Fibroblast of mammary gland (primary cell): Measurements from ENCODE around the gene ANKRD63.

Experiments
- DNase-seq: peaks from one replicate; pipeline ENCODE4 v3.0.0-alpha.2; 2010; ENCODE audit warnings: low read depth
- H3K4me3 ChIP-seq: 2 replicates; pipeline ENCODE4 v1.5.1; 2011; ENCODE audit warnings: low read depth, mild to moderate bottlenecking, low read length, moderate library complexity; ENCODE audit not compliant: control insufficient read depth
- TF ChIP-seq, protein P1 (sequence below): conservative IDR thresholded peaks from 2 replicates; pipeline ENCODE4 v1.5.1; 2011; ENCODE audit warnings: low read depth, low read length, inconsistent platforms; ENCODE audit not compliant: control insufficient read depth, insufficient read depth

ANKRD63 gene

GRCh38 chr15:40240619-40241221 is 42.1 kb downstream of the ANKRD63 start:
- DNase-seq = no peak
- no peak overlapping the region for H3K4me3 ChIP-seq
- TF ChIP-seq, protein P1, sequence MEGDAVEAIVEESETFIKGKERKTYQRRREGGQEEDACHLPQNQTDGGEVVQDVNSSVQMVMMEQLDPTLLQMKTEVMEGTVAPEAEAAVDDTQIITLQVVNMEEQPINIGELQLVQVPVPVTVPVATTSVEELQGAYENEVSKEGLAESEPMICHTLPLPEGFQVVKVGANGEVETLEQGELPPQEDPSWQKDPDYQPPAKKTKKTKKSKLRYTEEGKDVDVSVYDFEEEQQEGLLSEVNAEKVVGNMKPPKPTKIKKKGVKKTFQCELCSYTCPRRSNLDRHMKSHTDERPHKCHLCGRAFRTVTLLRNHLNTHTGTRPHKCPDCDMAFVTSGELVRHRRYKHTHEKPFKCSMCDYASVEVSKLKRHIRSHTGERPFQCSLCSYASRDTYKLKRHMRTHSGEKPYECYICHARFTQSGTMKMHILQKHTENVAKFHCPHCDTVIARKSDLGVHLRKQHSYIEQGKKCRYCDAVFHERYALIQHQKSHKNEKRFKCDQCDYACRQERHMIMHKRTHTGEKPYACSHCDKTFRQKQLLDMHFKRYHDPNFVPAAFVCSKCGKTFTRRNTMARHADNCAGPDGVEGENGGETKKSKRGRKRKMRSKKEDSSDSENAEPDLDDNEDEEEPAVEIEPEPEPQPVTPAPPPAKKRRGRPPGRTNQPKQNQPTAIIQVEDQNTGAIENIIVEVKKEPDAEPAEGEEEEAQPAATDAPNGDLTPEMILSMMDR = no peak

DNA sequence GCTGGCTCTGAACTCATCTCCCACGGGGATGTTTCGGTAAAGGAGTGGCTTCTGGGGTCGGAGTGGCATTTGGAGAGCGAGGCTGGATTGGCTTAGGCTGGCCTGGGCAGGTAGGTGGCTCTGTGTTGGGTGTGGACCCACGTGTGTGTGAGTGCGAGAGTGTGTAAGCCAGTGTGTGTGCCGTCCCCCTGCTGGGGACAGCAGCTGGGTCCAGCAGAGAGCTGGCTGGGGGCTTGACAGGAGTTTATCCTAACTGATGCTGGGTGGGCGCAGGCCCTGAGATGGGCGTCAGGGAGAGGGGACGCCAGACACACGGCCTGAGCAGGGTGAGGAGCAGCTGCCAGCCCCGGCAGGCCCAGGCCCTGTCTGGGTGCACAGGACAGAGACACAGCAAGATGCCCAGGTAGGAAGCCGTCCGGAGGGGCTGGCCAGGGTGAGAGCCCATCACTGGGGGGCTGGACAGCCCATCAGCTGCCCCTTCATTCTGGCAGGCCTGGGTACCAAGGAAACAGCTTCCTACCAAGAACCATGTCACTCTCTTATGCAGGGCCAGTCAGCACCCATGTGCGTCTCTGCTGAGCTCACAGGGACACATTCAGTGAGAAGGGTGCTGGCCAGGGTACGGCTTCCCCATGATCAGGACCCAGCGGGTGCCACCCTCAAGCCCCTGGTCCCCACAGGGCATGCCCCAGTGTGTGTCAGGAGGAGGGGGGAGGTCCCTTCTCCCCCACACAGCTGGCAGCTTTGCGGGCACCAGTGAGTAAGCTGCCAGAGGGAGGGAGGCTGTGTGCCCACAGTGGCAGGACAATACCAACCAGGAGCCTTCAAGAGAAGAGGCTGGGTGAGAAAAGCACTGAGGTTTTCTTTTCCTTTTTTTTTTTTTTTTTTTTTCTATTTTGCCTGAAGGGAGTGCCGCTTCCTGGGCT is 42.9 kb downstream of the ANKRD63 start:
- TF ChIP-seq, protein P1 = no peak
- DNase-seq = no peak
- no peak overlapping the region for H3K4me3 ChIP-seq

GRCh38 chr15:40239404-40239692 is 43.5 kb downstream of the ANKRD63 start:
- no peak for DNase-seq
- no peak overlapping the region for H3K4me3 ChIP-seq
- TF ChIP-seq, protein P1 = no peak

DNA sequence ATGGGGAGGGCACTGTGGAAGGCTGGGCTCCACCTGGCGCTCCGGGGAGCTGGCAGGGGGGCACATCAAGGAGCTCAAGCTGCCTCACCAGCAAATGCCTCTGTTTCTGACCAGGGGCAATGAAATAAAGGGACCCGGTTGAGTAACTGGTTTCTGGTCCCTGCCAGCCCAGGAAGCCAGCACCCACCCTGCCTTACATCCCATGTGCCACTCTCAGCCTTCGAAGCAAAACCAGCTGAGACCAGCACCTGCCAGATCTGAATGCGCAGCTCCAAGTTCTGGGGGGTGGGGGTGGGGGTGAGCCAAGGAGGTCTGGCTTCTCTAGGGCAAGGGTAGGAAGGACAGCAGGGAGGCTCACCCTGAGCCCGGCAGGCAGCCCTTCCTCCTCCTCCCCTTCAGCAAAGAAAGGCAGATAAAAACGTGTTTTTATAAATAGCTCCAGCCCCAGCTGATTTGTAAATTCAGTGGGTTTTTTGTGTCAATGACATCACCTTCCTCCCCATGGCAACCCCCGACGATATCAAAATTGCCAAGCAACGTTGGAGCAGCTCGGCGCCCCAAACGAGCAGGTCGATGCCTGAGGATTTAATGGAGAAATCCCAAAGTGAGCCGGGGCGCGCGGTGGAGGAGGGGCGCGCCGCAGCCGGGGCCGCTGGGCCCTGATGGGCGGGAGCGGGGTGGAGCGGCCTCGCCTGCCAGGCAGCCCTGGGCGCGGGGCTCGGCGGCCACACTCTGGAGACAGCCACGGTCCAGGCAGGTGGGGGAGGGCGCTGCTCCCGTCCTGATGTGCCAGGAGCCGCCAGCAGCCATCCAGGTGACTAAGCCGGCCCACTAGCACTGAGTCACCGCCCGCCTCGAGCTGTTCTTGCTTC is 44.1 kb downstream of the ANKRD63 start, which contains the start of gene PAK6:
Gene PAK6 (plus strand): TSS at position 532 of the 872 bp plus-strand sequence. CDS start 25,723 bp downstream, outside the sequence.
- TF ChIP-seq, protein P1 = no peak
- peak; percentile 45 for DNase-seq
- H3K4me3 ChIP-seq = no peak within 1 kb of the TSS

- H3K4me3 ChIP-seq = no peak overlapping the region
- TF ChIP-seq, protein P1 = no peak
- no peak for DNase-seq
Measured at GRCh38 chr15:40235201-40235885, 47.5 kb downstream of the ANKRD63 start.

DNA sequence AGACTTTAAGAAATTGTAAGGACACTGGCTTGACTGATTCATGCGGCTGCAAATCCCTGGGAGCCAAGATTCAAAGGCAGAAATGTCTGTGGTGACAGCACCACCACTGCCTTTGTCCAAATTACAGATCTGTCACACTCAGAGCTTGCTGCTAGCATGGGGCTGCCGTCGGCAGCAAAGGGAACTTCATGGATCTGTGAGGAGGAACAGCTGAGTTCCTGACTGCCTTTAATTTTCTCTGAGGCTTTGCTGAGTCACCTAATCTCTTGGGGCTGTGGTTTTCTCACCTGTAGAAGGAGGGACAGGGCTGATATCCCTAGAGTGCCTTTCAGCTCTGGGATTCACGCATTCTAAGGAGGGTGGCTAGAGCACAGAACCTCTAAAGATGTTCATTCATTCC is 48.1 kb downstream of the ANKRD63 start:
- TF ChIP-seq, protein P1 = no peak
- no peak overlapping the region for H3K4me3 ChIP-seq
- DNase-seq = no peak
